Astrocyte of the hippocampus (primary cell): ENCODE results near the gene NCEH1.

Experiments used
- DNase-seq: peaks from one replicate; pipeline ENCODE4 v3.0.0; 2011; ENCODE audit warnings: low read depth, low spot score

The NCEH1 gene

DNA sequence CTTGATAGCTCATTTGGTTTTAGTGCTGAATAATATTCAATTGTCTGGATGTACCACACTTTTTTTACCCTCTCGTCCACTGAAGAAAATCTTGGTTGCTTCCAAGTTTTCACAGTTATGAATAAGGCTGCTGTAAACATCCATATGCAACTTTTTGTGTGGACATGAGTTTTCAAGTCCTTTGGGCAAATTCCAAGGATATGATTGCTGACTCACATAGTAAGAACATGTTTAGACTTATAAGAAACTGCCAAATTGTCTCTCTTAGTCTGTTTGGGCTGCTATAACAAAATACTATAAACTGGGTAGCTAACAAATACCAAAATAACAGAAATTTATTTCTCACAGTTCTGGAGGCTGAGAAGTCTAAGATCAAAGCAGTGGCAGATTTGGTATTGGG, 128.2 kb downstream of the NCEH1 start:
- DNase-seq: no peak

DNA sequence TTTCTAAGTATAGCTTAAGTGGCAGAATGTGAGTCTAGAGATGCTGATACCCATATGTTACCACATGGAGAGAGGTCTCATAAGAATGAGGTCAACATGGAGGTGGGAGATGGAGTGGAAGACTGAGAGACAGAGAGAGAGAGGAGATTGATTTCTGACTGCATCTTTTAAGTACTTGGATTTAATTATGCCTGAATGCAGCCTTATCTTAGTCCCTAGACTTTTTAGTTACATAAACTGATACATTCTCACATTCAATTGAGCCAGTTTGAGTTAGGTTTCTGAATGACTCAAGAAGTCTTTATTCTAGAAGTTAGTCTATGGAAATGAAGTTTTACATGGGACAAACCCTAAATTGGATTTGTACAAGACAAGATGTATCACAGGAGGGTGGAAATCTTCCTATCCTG, 129.1 kb downstream of the NCEH1 start:
- no peak for DNase-seq

DNA sequence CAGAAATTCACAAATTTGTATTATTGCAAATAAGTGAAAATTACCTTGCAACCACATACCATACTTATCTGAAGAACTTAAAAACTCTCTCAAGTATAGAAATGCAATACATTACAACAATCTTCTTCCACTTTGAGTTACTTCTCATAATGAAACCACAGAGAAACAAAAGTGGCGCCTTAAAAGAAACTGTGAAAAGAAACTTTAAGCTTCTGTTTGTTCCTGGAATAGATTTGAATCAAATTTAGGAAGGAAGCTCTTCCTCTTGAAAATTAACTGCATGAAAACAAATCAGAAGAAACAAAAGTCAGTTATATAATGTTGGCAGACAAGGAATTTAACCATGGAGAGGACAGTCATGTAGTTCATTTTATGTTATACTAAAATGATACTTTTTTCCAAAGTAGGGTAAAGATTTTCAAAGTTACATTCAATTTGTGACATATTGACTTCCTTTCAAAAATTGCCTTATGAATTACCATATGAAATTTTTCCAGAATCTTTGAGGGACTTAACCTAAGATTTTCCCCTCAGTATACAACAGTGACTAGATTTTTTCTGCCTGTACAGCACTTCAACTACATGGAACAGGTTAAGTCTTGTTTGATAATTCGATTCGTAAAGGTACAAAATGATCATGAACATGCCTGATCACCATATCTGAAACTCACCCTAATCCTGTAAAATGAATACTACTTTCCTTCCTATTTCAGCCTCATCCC, 130.0 kb downstream of the NCEH1 start:
- DNase-seq: no peak
